WTC11 (cell line): ENCODE data around the gene LARGE1. TPM values are rescaled to one million over a fixed set of nuclear protein-coding genes. Genes with fewer than 3 reads are reported as not detected.

Experiments
- ATAC-seq: fragments of 200-7000 bp; cut with Tn5 transposase; 2 replicates; pipeline ENCODE4 v1.10.0; 2021; ENCODE audit warnings: mild to moderate bottlenecking, moderate library complexity
- CTCF ChIA-PET: fragments of 300-600 bp; sonication (Branson Sonifier 250); formaldehyde crosslinking; loops from one replicate; lab custom pipeline; 2021; ENCODE audit warnings: antibody characterized with exemption; lab: Charles Lee
- POLR2A ChIA-PET: fragments of 350-600 bp; sonication (Branson Sonifier 250); formaldehyde crosslinking; loops from one replicate; lab custom pipeline; 2021; ENCODE audit warnings: antibody characterized with exemption; lab: Charles Lee
- DNase-seq: peaks from one replicate; pipeline ENCODE4 v3.0.0; 2021; ENCODE audit warnings: low spot score
- H3K27ac Mint-ChIP-seq: 2 replicates; pipeline ENCODE4 v1.8.0; 2021; ENCODE audit warnings: mixed read lengths
- H3K27me3 Mint-ChIP-seq: 2 replicates; pipeline ENCODE4 v1.8.0; 2021; ENCODE audit warnings: low read depth, mild to moderate bottlenecking, moderate library complexity, mixed read lengths
- H3K36me3 Mint-ChIP-seq: 2 replicates; pipeline ENCODE4 v1.8.0; 2021; ENCODE audit warnings: mixed read lengths
- H3K4me1 Mint-ChIP-seq: 2 replicates; pipeline ENCODE4 v1.8.0; 2022; ENCODE audit warnings: mixed read lengths
- H3K4me3 Mint-ChIP-seq: 2 replicates; pipeline ENCODE4 v1.8.0; 2021; ENCODE audit warnings: mild to moderate bottlenecking, moderate library complexity, mixed read lengths
- H3K9me3 Mint-ChIP-seq: 2 replicates; pipeline ENCODE4 v1.8.0; 2021; ENCODE audit warnings: mixed read lengths
- AFF4 ChIP-seq: sonication (generic); formaldehyde crosslinking; IDR thresholded peaks from 2 replicates; pipeline ENCODE4 v1.8.1; 2023; ENCODE audit warnings: mild to moderate bottlenecking, missing genetic modification reagents, borderline replicate concordance
- ATF1 ChIP-seq: sonication (generic); formaldehyde crosslinking; IDR thresholded peaks from 2 replicates; pipeline ENCODE4 v1.8.1; 2023; ENCODE audit warnings: mild to moderate bottlenecking, moderate library complexity, missing genetic modification reagents
- CREM ChIP-seq: sonication (generic); formaldehyde crosslinking; IDR thresholded peaks from 2 replicates; pipeline ENCODE4 v1.8.1; 2022; ENCODE audit warnings: mild to moderate bottlenecking, missing genetic modification reagents, moderate library complexity
- CTCF ChIP-seq: fragments of 200-600 bp; IDR thresholded peaks from 2 replicates; pipeline ENCODE4 v1.8.0; 2022; ENCODE audit warnings: antibody characterized with exemption
- EMX1 ChIP-seq: fragments of 250-450 bp; sonication (Bioruptor Pico); IDR thresholded peaks from 2 replicates; pipeline ENCODE4 v1.8.0; 2021; ENCODE audit warnings: mild to moderate bottlenecking
- FOXP1 ChIP-seq: sonication (generic); formaldehyde crosslinking; IDR thresholded peaks from 2 replicates; pipeline ENCODE4 v1.8.0; 2022; ENCODE audit warnings: missing genetic modification reagents, mild to moderate bottlenecking, moderate library complexity, borderline replicate concordance
- JUN ChIP-seq: sonication (generic); formaldehyde crosslinking; IDR thresholded peaks from 2 replicates; pipeline ENCODE4 v1.8.0; 2023; ENCODE audit warnings: mild to moderate bottlenecking, missing genetic modification reagents
- MAX ChIP-seq: sonication (generic); formaldehyde crosslinking; IDR thresholded peaks from 2 replicates; pipeline ENCODE4 v1.8.0; 2022; ENCODE audit warnings: mild to moderate bottlenecking, missing genetic modification reagents
- MYBL2 ChIP-seq: sonication (generic); formaldehyde crosslinking; IDR thresholded peaks from 2 replicates; pipeline ENCODE4 v1.8.1; 2023; ENCODE audit warnings: mild to moderate bottlenecking, moderate library complexity, missing genetic modification reagents
- OVOL2 ChIP-seq: fragments of 250-450 bp; sonication (Bioruptor Pico); IDR thresholded peaks from 2 replicates; pipeline ENCODE4 v1.9.0; 2021; ENCODE audit warnings: mild to moderate bottlenecking, borderline replicate concordance
- PRRX2 ChIP-seq: fragments of 250-450 bp; sonication (Bioruptor Pico); IDR thresholded peaks from 2 replicates; pipeline ENCODE4 v1.8.0; 2021; ENCODE audit warnings: mild to moderate bottlenecking
- RORB ChIP-seq: fragments of 250-450 bp; sonication (Bioruptor Pico); IDR thresholded peaks from 2 replicates; pipeline ENCODE4 v1.9.0; 2021; ENCODE audit warnings: mild to moderate bottlenecking
- SMAD3 ChIP-seq: sonication (generic); formaldehyde crosslinking; IDR thresholded peaks from 2 replicates; pipeline ENCODE4 v1.8.0; 2022; ENCODE audit warnings: missing genetic modification reagents, mild to moderate bottlenecking, borderline replicate concordance
- SMAD4 ChIP-seq: sonication (generic); formaldehyde crosslinking; IDR thresholded peaks from 2 replicates; pipeline ENCODE4 v1.8.0; 2022; ENCODE audit warnings: mild to moderate bottlenecking, missing genetic modification reagents
- TCF7 ChIP-seq: sonication (generic); formaldehyde crosslinking; IDR thresholded peaks from 2 replicates; pipeline ENCODE4 v1.8.0; 2022; ENCODE audit warnings: mild to moderate bottlenecking, low read depth, missing genetic modification reagents, moderate library complexity
- TP53 ChIP-seq: sonication (generic); formaldehyde crosslinking; IDR thresholded peaks from 2 replicates; pipeline ENCODE4 v1.8.1; 2023; ENCODE audit warnings: mild to moderate bottlenecking, missing genetic modification reagents
- USF1 ChIP-seq: sonication (generic); formaldehyde crosslinking; IDR thresholded peaks from 2 replicates; pipeline ENCODE4 v1.8.0; 2022; ENCODE audit warnings: mild to moderate bottlenecking, missing genetic modification reagents
- ZNF219 ChIP-seq: sonication (generic); formaldehyde crosslinking; IDR thresholded peaks from 2 replicates; pipeline ENCODE4 v1.8.0; 2023; ENCODE audit warnings: missing genetic modification reagents, mild to moderate bottlenecking, borderline replicate concordance
- ZNF532 ChIP-seq: fragments of 250-450 bp; sonication (Bioruptor Pico); IDR thresholded peaks from 2 replicates; pipeline ENCODE4 v1.9.0; 2021; ENCODE audit warnings: mild to moderate bottlenecking, borderline replicate concordance
- ZNF671 ChIP-seq: fragments of 250-450 bp; sonication (Bioruptor Pico); IDR thresholded peaks from 2 replicates; pipeline ENCODE4 v1.8.0; 2021; ENCODE audit warnings: mild to moderate bottlenecking
- total RNA-seq: library from RNA; stranded (reverse); gene quantifications from 3 replicates; pipeline ENCODE4 v1.2.3, GENCODE V29; 2021

Gene LARGE1
- total RNA-seq, 1 experiment from 2014 or later = 72.6 TPM

GRCh38 chr22:33806191-33806590 is 114.1 kb downstream of the LARGE1 start:
- Mint-ChIP-seq H3K27me3 (no peaks in the 10 kb centered on the region), H3K9me3 (peaks cover 20% of the 10 kb centered on the region), H3K4me3 (no peak overlapping the region), H3K36me3 (peaks cover 5% of the 10 kb centered on the region), H3K4me1 (peaks cover 51% of the 10 kb centered on the region), H3K27ac (no peak overlapping the region; the same call in 1 of the 2 replicates)
- TF ChIP-seq TP53 (CRISPR knock-in tag) (no peak), OVOL2 (no peak)
- ChIA-PET CTCF (interaction anchor here (1.3 kb wide), 1 partner anchor 286 kb away, joined by 4 read pairs; no protein-coding TSS in a partner anchor), POLR2A (no interaction called here)
- DNase-seq = no peak
- no peak for ATAC-seq

GRCh38 chr22:33803371-33804282 is 116.6 kb downstream of the LARGE1 start:
- TF ChIP-seq PRRX2 (CRISPR knock-in tag) (no peak), ATF1 (CRISPR knock-in tag) (no peak), ZNF219 (no peak), USF1 (CRISPR knock-in tag) (no peak), CTCF (no peak), RORB (CRISPR knock-in tag) (no peak), EMX1 (CRISPR knock-in tag) (no peak), MYBL2 (CRISPR knock-in tag) (no peak)
- peaks cover 37% of the 10 kb centered on the region for H3K4me1 Mint-ChIP-seq
- no peak overlapping the region for H3K4me3 Mint-ChIP-seq
- peaks cover 9% of the 10 kb centered on the region for H3K36me3 Mint-ChIP-seq
- ChIA-PET POLR2A (no interaction called here), CTCF (no interaction called here)
- DNase-seq (no peak), ATAC-seq (no peak)
- H3K27ac Mint-ChIP-seq = peak overlapping the region; percentile 15; the same call in 1 of the 2 replicates
- H3K9me3 Mint-ChIP-seq = peaks cover 30% of the 10 kb centered on the region
- H3K27me3 Mint-ChIP-seq = no peaks in the 10 kb centered on the region

- H3K9me3 Mint-ChIP-seq = peaks cover 35% of the 10 kb centered on the region
- no peak overlapping the region for H3K4me3 Mint-ChIP-seq
- ATAC-seq (no peak), DNase-seq (no peak)
- ChIA-PET CTCF (interaction anchor here (0.9 kb wide), 1 partner anchor 37 kb away, joined by 4 read pairs; no protein-coding TSS in a partner anchor), POLR2A (no interaction called here)
- H3K36me3 Mint-ChIP-seq = peaks cover 15% of the 10 kb centered on the region
- H3K27me3 Mint-ChIP-seq = no peaks in the 10 kb centered on the region
- TF ChIP-seq MAX (CRISPR knock-in tag) (no peak), SMAD3 (CRISPR knock-in tag) (no peak), JUN (CRISPR knock-in tag) (no peak), ZNF671 (CRISPR knock-in tag) (no peak), FOXP1 (CRISPR knock-in tag) (no peak), AFF4 (CRISPR knock-in tag) (no peak), USF1 (CRISPR knock-in tag) (no peak), SMAD4 (CRISPR knock-in tag) (no peak), ZNF532 (CRISPR knock-in tag) (no peak), TCF7 (CRISPR knock-in tag) (no peak), CREM (CRISPR knock-in tag) (no peak)
- peaks cover 46% of the 10 kb centered on the region for H3K4me1 Mint-ChIP-seq
- H3K27ac Mint-ChIP-seq = peak overlapping the region; percentile 34; the same call in 1 of the 2 replicates
Measured at GRCh38 chr22:33798401-33798800, 121.9 kb downstream of the LARGE1 start.
